Stimulated activated CD8-positive, alpha-beta memory T cell treated with anti-CD3 and anti-CD28 coated beads, Interleukin-12 subunit alpha, Interleukin-12 subunit beta, amount 100 ng/mL, for 24 hours (primary cell): ENCODE measurements around the gene ALDH9A1.

Experiments used
- DNase-seq: peaks from one replicate; pipeline ENCODE4 v3.0.0-alpha.2; 2020; ENCODE audit errors: extremely low read depth

The ALDH9A1 gene

GRCh38 chr1:165623624-165624023 lies 74.7 kb downstream of the ALDH9A1 start:
- no peak for DNase-seq

GRCh38 chr1:165619647-165620151 lies 78.7 kb downstream of the ALDH9A1 start:
- DNase-seq, result no peak

GRCh38 chr1:165616987-165617546 lies 81.3 kb downstream of the ALDH9A1 start:
- no peak for DNase-seq

DNA sequence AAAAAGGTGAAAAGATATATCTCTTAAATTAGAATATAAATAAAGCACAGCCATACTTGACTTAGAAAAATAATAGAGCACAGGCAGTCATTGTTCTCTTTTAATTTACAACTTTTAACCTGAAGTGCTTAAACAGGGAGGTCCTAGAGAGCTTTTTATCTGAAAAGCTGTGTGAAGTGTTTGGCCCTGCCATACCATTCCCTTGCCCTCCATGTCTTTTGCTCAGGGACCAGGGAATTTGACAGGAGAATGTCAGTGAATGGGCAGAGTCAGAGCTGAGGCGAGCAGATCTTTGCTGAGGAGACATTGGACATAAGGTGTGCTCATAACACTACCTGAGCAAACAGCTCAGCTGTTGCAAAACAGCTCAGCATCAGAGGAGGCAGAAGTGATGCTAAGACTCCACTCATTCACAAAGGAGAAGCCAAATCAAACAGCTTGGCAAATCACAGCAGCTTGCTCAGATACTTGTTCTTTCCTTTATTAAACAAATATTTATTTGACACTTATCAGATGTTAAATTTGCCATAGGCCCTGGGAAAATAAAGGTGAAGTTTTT lies 82.2 kb downstream of the ALDH9A1 start:
- no peak for DNase-seq
